A549 (cell line): ENCODE results near the gene TPBGL. TPM values are rescaled to one million over a fixed set of nuclear protein-coding genes. Genes with fewer than 3 reads are reported as not detected.

Experiments
- ATAC-seq, 2 experiments: fragments of 200-7000 bp in 1 of 2; fragments of >200 bp in 1 of 2; cut with Nextera tagmentation in 1 of 2; cut with Tn5 transposase in 1 of 2; 3 replicates each; pipeline versions ENCODE4 v1.8.0 to v1.9.1; 2018 to 2020; ENCODE audit warnings: mild to moderate bottlenecking in 1 of 2, moderate library complexity in 1 of 2
- CTCF ChIA-PET: fragments of 300-600 bp; sonication (Branson Sonifier 250); formaldehyde crosslinking; extraction: SDS; loops from one replicate; lab custom pipeline; 2021; ENCODE audit warnings: antibody characterized with exemption, inconsistent platforms; lab: Yijun Ruan, JAX
- POLR2A ChIA-PET: fragments of 350-600 bp; formaldehyde crosslinking; extraction: SDS; loops from one replicate; lab custom pipeline; 2021; ENCODE audit warnings: antibody characterized with exemption, inconsistent platforms; lab: Yijun Ruan, JAX
- DNase-seq, 2 experiments: peaks; one replicate each; pipeline versions ENCODE4 v3.0.0 to v3.0.0-alpha.2; 2011 to 2016; ENCODE audit warnings: low read depth in 1 of 2, low spot score in 1 of 2
- FAIRE-seq: peaks from 2 replicates; lab custom pipeline; 2011; peaks lifted over from hg19 to GRCh38; lab: Jason Lieb, UNC
- H3K27ac ChIP-seq, 2 experiments: fragments of >200 bp; sonication (Bioruptor Twin); formaldehyde crosslinking; 3 replicates each; pipeline ENCODE4 v1.5.1; 2016 to 2017
- H3K4me1 ChIP-seq: fragments of >200 bp; sonication (Bioruptor Twin); formaldehyde crosslinking; 3 replicates; pipeline ENCODE4 v1.6.1; 2016
- H3K4me2 ChIP-seq: fragments of >200 bp; sonication (Bioruptor Twin); formaldehyde crosslinking; 3 replicates; pipeline ENCODE4 v1.6.1; 2016
- H3K4me3 ChIP-seq: fragments of >200 bp; sonication (Bioruptor Twin); formaldehyde crosslinking; 3 replicates; pipeline ENCODE4 v1.5.1; 2016
- H3K9me3 ChIP-seq: fragments of >200 bp; sonication (Bioruptor Twin); formaldehyde crosslinking; 3 replicates; pipeline ENCODE4 v1.6.1; 2016
- CBX2 ChIP-seq: fragments of 200-600 bp; sonication (generic); IDR thresholded peaks from 2 replicates; pipeline ENCODE4 v1.6.1; 2016; ENCODE audit warnings: low read depth, mild to moderate bottlenecking, borderline replicate concordance
- CBX8 ChIP-seq: fragments of 200-600 bp; sonication (generic); IDR thresholded peaks from 2 replicates; pipeline ENCODE4 v1.6.1; 2016
- CHD2 ChIP-seq: fragments of 150-350 bp; IDR thresholded peaks from 2 replicates; pipeline ENCODE4 v1.6.1; 2014; ENCODE audit warnings: low read length; ENCODE audit not compliant: partially characterized antibody
- FOXS1 ChIP-seq: fragments of 250-450 bp; sonication (Bioruptor Pico); IDR thresholded peaks from 2 replicates; pipeline ENCODE4 v1.5.0; 2020; ENCODE audit warnings: mild to moderate bottlenecking, moderate library complexity
- JUN ChIP-seq, 2 experiments: fragments of >200 bp; sonication (Bioruptor Twin); formaldehyde crosslinking; IDR thresholded peaks; 2 replicates in 1 of 2; 3 replicates in 1 of 2; pipeline ENCODE4 v1.6.1; 2016 to 2017
- KDM5A ChIP-seq: fragments of 200-600 bp; sonication (generic); IDR thresholded peaks from 2 replicates; pipeline ENCODE4 v1.6.1; 2016; ENCODE audit warnings: antibody characterized with exemption, mild to moderate bottlenecking
- MAX ChIP-seq: IDR thresholded peaks from 2 replicates; pipeline ENCODE4 v1.6.1; 2012
- MAZ ChIP-seq: fragments of 150-350 bp; IDR thresholded peaks from 2 replicates; pipeline ENCODE4 v1.6.1; 2014; ENCODE audit warnings: antibody characterized with exemption, low read depth, low read length, borderline replicate concordance
- MYC ChIP-seq: IDR thresholded peaks from 2 replicates; pipeline ENCODE4 v1.6.1; 2012; ENCODE audit warnings: mild to moderate bottlenecking, inconsistent platforms, low read length, improper control_type of control experiment, borderline replicate concordance
- NFE2L2 ChIP-seq: fragments of 150-350 bp; conservative IDR thresholded peaks from 2 replicates; pipeline ENCODE4 v1.6.1; 2014; ENCODE audit warnings: low read length
- NR3C1 ChIP-seq: fragments of >200 bp; sonication (Bioruptor Twin); formaldehyde crosslinking; IDR thresholded peaks from 3 replicates; pipeline ENCODE4 v1.6.1; 2017
- ZC3H11A ChIP-seq: fragments of 450-650 bp; IDR thresholded peaks from 2 replicates; pipeline ENCODE4 v1.6.1; 2014; ENCODE audit warnings: antibody characterized with exemption, mild to moderate bottlenecking
- ZNF302 ChIP-seq: fragments of 250-450 bp; sonication (Bioruptor Pico); IDR thresholded peaks from 2 replicates; pipeline ENCODE4 v1.9.0; 2021; ENCODE audit warnings: inconsistent platforms, mild to moderate bottlenecking, moderate library complexity
- WGBS: methylation state at CpG from one replicate; pipeline ENCODE4 v1.1.6; 2017; ENCODE audit errors: missing lambda C conversion rate; 5-methylcytosine and 5-hydroxymethylcytosine counted together
- polyA plus RNA-seq, 4 experiments: library from polyadenylated mRNA; depleted of rRNA in 3 of 4; stranded (reverse); fragments of >200 nt; fragmentation: RNase III in 1 of 4; extraction: RNeasy Plus Mini Kit Qiagen cat#74134 plus additional on column Dnase treatment in 1 of 4; gene quantifications; 2 replicates in 3 of 4; 3 replicates in 1 of 4; pipeline ENCODE4 v1.2.3, GENCODE V29; 2011 to 2017
- TF ChIP-seq, protein P1 (sequence below): IDR thresholded peaks from 2 replicates; pipeline ENCODE4 v1.6.1; 2012; ENCODE audit warnings: low read depth, borderline replicate concordance
- TF ChIP-seq, protein P2 (sequence below): fragments of >200 bp; sonication (Bioruptor Twin); formaldehyde crosslinking; IDR thresholded peaks from 3 replicates; pipeline ENCODE4 v1.6.1; 2016

Gene TPBGL
- polyA plus RNA-seq, 2 of the 4 experiments (the other 2 are of a cell fraction): 0.03 to 0.12 TPM

DNA sequence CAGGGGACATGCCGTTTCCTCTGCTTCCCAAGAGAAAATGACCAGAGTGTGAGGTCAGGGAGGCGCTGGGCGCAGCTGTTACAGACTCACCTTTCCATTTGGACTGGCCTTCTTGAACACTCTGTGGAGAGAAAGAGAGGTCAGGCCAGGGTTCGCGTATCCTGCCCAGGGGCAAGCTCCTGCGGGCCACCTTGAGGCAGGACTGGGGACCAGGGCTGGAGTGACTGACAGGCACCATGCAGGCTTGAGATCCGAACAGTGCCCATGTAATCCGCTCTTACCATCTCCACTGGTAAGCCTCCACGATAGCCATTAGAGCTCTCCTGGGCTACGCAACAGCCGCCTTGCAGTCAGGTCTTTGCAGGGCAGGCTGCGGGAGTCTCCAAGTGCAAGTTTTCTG, 49.3 kb downstream of the TPBGL start:
- no peak overlapping the region for H3K4me2 ChIP-seq
- WGBS: 92% methylated on average over 12 of the region's 12 CpGs
- H3K9me3 ChIP-seq: no peaks in the 10 kb centered on the region
- no peak for FAIRE-seq
- TF ChIP-seq NR3C1: no peak
- TF ChIP-seq CHD2: no peak
- TF ChIP-seq JUN (IDR thresholded peaks at IDR 0.05): no peak
- no peak for TF ChIP-seq ZC3H11A
- ChIA-PET CTCF (interaction anchor here (0.9 to 21.7 kb wide), 9 partner anchors 8 to 242 kb away, joined by 3 to 581 read pairs (median 4); no protein-coding TSS in a partner anchor), POLR2A (no interaction called here)
- H3K4me1 ChIP-seq: no peaks in the 10 kb centered on the region
- no peak for DNase-seq
- no peak; a peak in 2 of 6 replicates for ATAC-seq
- H3K4me3 ChIP-seq: no peak overlapping the region
- H3K27ac ChIP-seq: no peak overlapping the region

DNA sequence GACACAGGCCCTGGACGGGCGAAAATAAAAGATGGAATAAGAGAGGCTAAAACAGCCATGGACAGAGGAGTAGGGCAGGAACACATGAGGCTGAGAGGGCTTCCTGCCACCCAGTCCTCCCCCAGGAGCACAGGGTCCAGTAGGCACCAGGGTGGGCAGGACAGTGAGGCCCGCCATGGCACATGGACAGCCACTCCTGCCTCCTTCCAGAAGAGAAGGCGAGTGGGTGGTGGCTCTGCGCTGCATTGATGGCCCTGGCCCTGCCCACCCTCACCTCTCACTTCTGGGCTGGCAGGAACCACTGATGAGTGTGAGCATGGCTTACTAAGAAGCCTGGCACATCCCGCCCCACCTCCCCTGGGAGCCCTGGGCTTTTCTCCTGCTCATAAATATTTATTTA, 51.2 kb downstream of the TPBGL start:
- Histone ChIP-seq H3K4me2 (no peak overlapping the region), H3K9me3 (no peaks in the 10 kb centered on the region), H3K4me3 (no peak overlapping the region), H3K4me1 (no peaks in the 10 kb centered on the region), H3K27ac (no peak overlapping the region)
- CTCF ChIA-PET: interaction anchor here (0.6 to 9.2 kb wide), 5 partner anchors 10 to 93 kb away, joined by 4 to 81 read pairs (median 6); no protein-coding TSS in a partner anchor
- DNase-seq (no peak), ATAC-seq (no peak), FAIRE-seq (no peak)
- TF ChIP-seq MAX (no peak), KDM5A (no peak), FOXS1 (no peak), NR3C1 (no peak), ZNF302 (CRISPR knock-in tag) (no peak), CBX8 (no peak), MAZ (no peak), MYC (no peak), CBX2 (no peak)
- TF ChIP-seq, protein P1, sequence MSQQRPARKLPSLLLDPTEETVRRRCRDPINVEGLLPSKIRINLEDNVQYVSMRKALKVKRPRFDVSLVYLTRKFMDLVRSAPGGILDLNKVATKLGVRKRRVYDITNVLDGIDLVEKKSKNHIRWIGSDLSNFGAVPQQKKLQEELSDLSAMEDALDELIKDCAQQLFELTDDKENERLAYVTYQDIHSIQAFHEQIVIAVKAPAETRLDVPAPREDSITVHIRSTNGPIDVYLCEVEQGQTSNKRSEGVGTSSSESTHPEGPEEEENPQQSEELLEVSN: no peak
- TF ChIP-seq, protein P2, sequence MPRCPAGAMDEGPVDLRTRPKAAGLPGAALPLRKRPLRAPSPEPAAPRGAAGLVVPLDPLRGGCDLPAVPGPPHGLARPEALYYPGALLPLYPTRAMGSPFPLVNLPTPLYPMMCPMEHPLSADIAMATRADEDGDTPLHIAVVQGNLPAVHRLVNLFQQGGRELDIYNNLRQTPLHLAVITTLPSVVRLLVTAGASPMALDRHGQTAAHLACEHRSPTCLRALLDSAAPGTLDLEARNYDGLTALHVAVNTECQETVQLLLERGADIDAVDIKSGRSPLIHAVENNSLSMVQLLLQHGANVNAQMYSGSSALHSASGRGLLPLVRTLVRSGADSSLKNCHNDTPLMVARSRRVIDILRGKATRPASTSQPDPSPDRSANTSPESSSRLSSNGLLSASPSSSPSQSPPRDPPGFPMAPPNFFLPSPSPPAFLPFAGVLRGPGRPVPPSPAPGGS: no peak
- POLR2A ChIA-PET: no interaction called here
- WGBS: 91% methylated on average over 6 of the region's 6 CpGs

GRCh38 chr11:75292943-75293342, 52.4 kb downstream of the TPBGL start:
- 83% methylated on average over 3 of the region's 3 CpGs for WGBS
- POLR2A ChIA-PET: no interaction called here
- Histone ChIP-seq H3K9me3 (no peaks in the 10 kb centered on the region), H3K27ac (no peak overlapping the region), H3K4me2 (no peak overlapping the region), H3K4me1 (peaks cover 1% of the 10 kb centered on the region; the same call in 1 of the 3 replicates), H3K4me3 (no peak overlapping the region)
- DNase-seq (no peak), FAIRE-seq (no peak), ATAC-seq (no peak; a peak in 1 of 6 replicates)
- no peak for TF ChIP-seq NFE2L2
- CTCF ChIA-PET: interaction anchor here (0.8 to 9.2 kb wide), 4 partner anchors 12 to 147 kb away, joined by 3 to 81 read pairs (median 3); no protein-coding TSS in a partner anchor

Other genes starting within 250 kb of the TPBGL start
- gene OR2AT4, start 143.9 kb upstream of the TPBGL start, polyA plus RNA-seq (2011; rRNA removed): 0.01 TPM in 1 of 2 replicates, not detected in the other
- not detected in 3 replicates for gene OR2AT4, start 143.9 kb upstream of the TPBGL start, polyA plus RNA-seq (2017; fragmentation: RNase III; extraction: RNeasy Plus Mini Kit Qiagen cat#74134 plus additional on column Dnase treatment)
- gene SLCO2B1, start 89.7 kb upstream of the TPBGL start, polyA plus RNA-seq (2011; rRNA removed): 4.6 and 4.9 TPM in 2 replicates
- gene SLCO2B1, start 89.7 kb upstream of the TPBGL start, polyA plus RNA-seq (2017; fragmentation: RNase III; extraction: RNeasy Plus Mini Kit Qiagen cat#74134 plus additional on column Dnase treatment): 4.5 to 6.9 TPM (median 5.2 TPM) in 3 replicates
- gene ARRB1, start 110.9 kb downstream of the TPBGL start, polyA plus RNA-seq (2011; rRNA removed): 14.3 and 18.1 TPM in 2 replicates
- gene ARRB1, start 110.9 kb downstream of the TPBGL start, polyA plus RNA-seq (2017; fragmentation: RNase III; extraction: RNeasy Plus Mini Kit Qiagen cat#74134 plus additional on column Dnase treatment): 4.9 to 8.4 TPM (median 6.8 TPM) in 3 replicates
- gene RPS3, start 158.7 kb downstream of the TPBGL start, polyA plus RNA-seq (2011; rRNA removed): 2,571 and 3,468 TPM in 2 replicates
- 3,458 to 3,978 TPM (median 3,544 TPM) in 3 replicates for gene RPS3, start 158.7 kb downstream of the TPBGL start, polyA plus RNA-seq (2017; fragmentation: RNase III; extraction: RNeasy Plus Mini Kit Qiagen cat#74134 plus additional on column Dnase treatment)
- 1.0 and 1.7 TPM in 2 replicates for gene KLHL35, start 192.4 kb downstream of the TPBGL start, polyA plus RNA-seq (2011; rRNA removed)
- 0.56 to 0.72 TPM (median 0.69 TPM) in 3 replicates for gene KLHL35, start 192.4 kb downstream of the TPBGL start, polyA plus RNA-seq (2017; fragmentation: RNase III; extraction: RNeasy Plus Mini Kit Qiagen cat#74134 plus additional on column Dnase treatment)